Measurements from ENCODE around the gene PTGFRN.

- TF ChIP-seq EZH2phosphoT487 (IDR thresholded peaks at IDR 0.05; ENCODE audit: low read depth, severe bottlenecking, unreplicated experiment) (no peak), EZH2 (IDR thresholded peaks at IDR 0.05; ENCODE audit: borderline replicate concordance) (no peak)
These were observed 48.4 kb downstream of the PTGFRN start for GRCh38 chr1:116958110-116958509.

Data from hepatocyte (in vitro differentiated cells).